ENCODE data around the gene PLAGL2. TPM values are rescaled to one million over a fixed set of nuclear protein-coding genes. Genes with fewer than 3 reads are reported as not detected.

The PLAGL2 gene
- total and polyA plus RNA-seq, 4 donors = 1.3 to 7.2 (median 1.6) TPM

DNA sequence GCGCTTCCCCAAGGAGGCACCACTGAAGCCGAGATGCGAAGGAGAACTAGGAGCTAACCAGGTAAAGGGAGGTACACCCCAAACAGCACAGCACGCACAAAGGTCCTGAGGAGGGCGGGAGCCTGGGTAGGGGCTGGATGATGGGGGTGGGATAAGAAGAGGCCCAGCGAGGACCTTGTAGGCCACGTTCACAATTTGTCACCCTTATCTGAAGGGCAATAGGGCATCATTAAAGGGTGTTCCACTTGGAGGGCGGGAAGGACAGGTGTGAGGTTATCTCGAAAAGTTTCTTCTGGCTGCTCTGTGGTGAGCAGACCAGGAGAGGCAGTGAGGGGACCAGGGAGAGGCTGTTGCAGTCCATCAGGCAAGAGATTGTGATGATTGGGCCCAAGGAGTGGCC, 25.7 kb upstream of the PLAGL2 start:
- no peak overlapping the region for H3K4me3 ChIP-seq (ENCODE audit: low read depth in 1 of 3, low read length in 3 of 3)
- no peaks in the 10 kb centered on the region for H3K27me3 ChIP-seq (ENCODE audit: control insufficient read depth in 4 of 4, insufficient read depth in 4 of 4, low read length in 3 of 4)
- H3K9me3 ChIP-seq (ENCODE audit: control insufficient read depth in 4 of 4, low read length in 3 of 4) = no peaks in the 10 kb centered on the region
- no peak for DNase-seq (ENCODE audit: low spot score)
- H3K9ac ChIP-seq (ENCODE audit: low read depth in 1 of 2, low read length in 2 of 2) = no peak overlapping the region
- no peak overlapping the region for H3K27ac ChIP-seq (ENCODE audit: low read depth in 1 of 2, low read length in 2 of 2)
- H3K36me3 ChIP-seq (ENCODE audit: control insufficient read depth in 4 of 4, insufficient read depth in 3 of 4, low read depth in 1 of 4, low read length in 3 of 4) = peaks cover 4 to 41% (median 38%) of the 10 kb centered on the region in 4 donors
- 92% methylated on average over 9 of the region's 9 CpGs for WGBS
- TF ChIP-seq JUND (IDR thresholded peaks at IDR 0.05) = no peak
- TF ChIP-seq, protein P1, sequence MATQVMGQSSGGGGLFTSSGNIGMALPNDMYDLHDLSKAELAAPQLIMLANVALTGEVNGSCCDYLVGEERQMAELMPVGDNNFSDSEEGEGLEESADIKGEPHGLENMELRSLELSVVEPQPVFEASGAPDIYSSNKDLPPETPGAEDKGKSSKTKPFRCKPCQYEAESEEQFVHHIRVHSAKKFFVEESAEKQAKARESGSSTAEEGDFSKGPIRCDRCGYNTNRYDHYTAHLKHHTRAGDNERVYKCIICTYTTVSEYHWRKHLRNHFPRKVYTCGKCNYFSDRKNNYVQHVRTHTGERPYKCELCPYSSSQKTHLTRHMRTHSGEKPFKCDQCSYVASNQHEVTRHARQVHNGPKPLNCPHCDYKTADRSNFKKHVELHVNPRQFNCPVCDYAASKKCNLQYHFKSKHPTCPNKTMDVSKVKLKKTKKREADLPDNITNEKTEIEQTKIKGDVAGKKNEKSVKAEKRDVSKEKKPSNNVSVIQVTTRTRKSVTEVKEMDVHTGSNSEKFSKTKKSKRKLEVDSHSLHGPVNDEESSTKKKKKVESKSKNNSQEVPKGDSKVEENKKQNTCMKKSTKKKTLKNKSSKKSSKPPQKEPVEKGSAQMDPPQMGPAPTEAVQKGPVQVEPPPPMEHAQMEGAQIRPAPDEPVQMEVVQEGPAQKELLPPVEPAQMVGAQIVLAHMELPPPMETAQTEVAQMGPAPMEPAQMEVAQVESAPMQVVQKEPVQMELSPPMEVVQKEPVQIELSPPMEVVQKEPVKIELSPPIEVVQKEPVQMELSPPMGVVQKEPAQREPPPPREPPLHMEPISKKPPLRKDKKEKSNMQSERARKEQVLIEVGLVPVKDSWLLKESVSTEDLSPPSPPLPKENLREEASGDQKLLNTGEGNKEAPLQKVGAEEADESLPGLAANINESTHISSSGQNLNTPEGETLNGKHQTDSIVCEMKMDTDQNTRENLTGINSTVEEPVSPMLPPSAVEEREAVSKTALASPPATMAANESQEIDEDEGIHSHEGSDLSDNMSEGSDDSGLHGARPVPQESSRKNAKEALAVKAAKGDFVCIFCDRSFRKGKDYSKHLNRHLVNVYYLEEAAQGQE (IDR thresholded peaks at IDR 0.05) = no peak
- no peak for TF ChIP-seq EGR1 (IDR thresholded peaks at IDR 0.05; ENCODE audit: low read depth in 2 of 2)
- no peak for TF ChIP-seq HNF4G (IDR thresholded peaks at IDR 0.05)
- TF ChIP-seq RAD21 (IDR thresholded peaks at IDR 0.05) = no peak
- TF ChIP-seq, protein P2, sequence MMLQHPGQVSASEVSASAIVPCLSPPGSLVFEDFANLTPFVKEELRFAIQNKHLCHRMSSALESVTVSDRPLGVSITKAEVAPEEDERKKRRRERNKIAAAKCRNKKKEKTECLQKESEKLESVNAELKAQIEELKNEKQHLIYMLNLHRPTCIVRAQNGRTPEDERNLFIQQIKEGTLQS (IDR thresholded peaks at IDR 0.05) = no peak
- TF ChIP-seq SP1 (IDR thresholded peaks at IDR 0.05) = no peak
- no peak for TF ChIP-seq TAF1 (conservative IDR thresholded peaks at IDR 0.05)
- no peak for TF ChIP-seq FOXA2 (IDR thresholded peaks at IDR 0.05)
- TF ChIP-seq YY1 (IDR thresholded peaks at IDR 0.05) = no peak
- TF ChIP-seq NR2F2 (IDR thresholded peaks at IDR 0.05) = no peak
- TF ChIP-seq GABPA (IDR thresholded peaks at IDR 0.05 in 1 of 2, conservative IDR thresholded peaks at IDR 0.05 in 1 of 2) = no peak
- TF ChIP-seq RXRA (IDR thresholded peaks at IDR 0.05) = no peak
- no peak for TF ChIP-seq HNF4A (conservative IDR thresholded peaks at IDR 0.05)
- TF ChIP-seq, protein P3, sequence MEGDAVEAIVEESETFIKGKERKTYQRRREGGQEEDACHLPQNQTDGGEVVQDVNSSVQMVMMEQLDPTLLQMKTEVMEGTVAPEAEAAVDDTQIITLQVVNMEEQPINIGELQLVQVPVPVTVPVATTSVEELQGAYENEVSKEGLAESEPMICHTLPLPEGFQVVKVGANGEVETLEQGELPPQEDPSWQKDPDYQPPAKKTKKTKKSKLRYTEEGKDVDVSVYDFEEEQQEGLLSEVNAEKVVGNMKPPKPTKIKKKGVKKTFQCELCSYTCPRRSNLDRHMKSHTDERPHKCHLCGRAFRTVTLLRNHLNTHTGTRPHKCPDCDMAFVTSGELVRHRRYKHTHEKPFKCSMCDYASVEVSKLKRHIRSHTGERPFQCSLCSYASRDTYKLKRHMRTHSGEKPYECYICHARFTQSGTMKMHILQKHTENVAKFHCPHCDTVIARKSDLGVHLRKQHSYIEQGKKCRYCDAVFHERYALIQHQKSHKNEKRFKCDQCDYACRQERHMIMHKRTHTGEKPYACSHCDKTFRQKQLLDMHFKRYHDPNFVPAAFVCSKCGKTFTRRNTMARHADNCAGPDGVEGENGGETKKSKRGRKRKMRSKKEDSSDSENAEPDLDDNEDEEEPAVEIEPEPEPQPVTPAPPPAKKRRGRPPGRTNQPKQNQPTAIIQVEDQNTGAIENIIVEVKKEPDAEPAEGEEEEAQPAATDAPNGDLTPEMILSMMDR (IDR thresholded peaks at IDR 0.05; ENCODE audit: low read depth, low read length, missing input control) = no peak
- no peak for TF ChIP-seq FOXA1 (IDR thresholded peaks at IDR 0.05)
- H3K4me1 ChIP-seq (ENCODE audit: control insufficient read depth in 4 of 4, insufficient read depth in 4 of 4, low read length in 3 of 4) = peaks cover 9 to 42% (median 33%) of the 10 kb centered on the region in 4 donors

DNA sequence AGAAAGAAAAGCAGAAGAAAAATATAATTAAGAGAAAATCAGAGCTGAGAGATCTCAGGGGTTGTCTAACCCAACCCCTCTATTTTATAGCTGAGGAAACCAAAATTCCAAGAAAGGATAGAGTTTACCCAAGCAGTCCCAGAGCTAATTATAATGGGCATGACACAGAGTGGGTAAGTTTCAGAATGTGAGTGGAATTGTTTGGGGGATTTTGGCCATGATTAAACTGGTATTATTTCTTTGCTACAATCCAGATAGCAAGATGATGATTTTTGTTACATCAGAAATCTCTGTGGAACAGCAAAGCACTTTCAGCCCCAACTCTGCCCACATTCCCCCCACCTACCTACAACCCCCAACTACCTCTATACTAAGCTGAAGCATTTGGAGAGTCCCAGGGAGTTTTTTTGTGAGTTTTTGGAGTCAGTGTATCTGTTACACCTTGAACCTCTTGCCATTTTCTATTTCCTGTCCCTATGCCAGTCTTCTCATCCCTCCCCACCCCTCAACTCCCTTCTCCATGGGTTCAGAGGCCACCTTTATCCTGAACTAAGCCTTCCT, 24.9 kb upstream of the PLAGL2 start:
- Histone ChIP-seq H3K4me3 (ENCODE audit: low read depth in 1 of 3, low read length in 3 of 3) (no peak overlapping the region), H3K4me1 (ENCODE audit: control insufficient read depth in 4 of 4, insufficient read depth in 4 of 4, low read length in 3 of 4) (peaks cover 11 to 51% (median 39%) of the 10 kb centered on the region in 4 donors), H3K27ac (ENCODE audit: low read depth in 1 of 2, low read length in 2 of 2) (peak overlapping the region in 1 of 2 donors; percentile 22), H3K27me3 (ENCODE audit: control insufficient read depth in 4 of 4, insufficient read depth in 4 of 4, low read length in 3 of 4) (no peaks in the 10 kb centered on the region), H3K9me3 (ENCODE audit: control insufficient read depth in 4 of 4, low read length in 3 of 4) (no peaks in the 10 kb centered on the region), H3K9ac (ENCODE audit: low read depth in 1 of 2, low read length in 2 of 2) (no peak overlapping the region), H3K36me3 (ENCODE audit: control insufficient read depth in 4 of 4, insufficient read depth in 3 of 4, low read depth in 1 of 4, low read length in 3 of 4) (peaks cover 4 to 41% (median 39%) of the 10 kb centered on the region in 4 donors)
- DNase-seq (ENCODE audit: low spot score) = no peak
- TF ChIP-seq EGR1 (IDR thresholded peaks at IDR 0.05; ENCODE audit: low read depth in 2 of 2) (no peak), HNF4G (IDR thresholded peaks at IDR 0.05) (no peak), HNF4A (conservative IDR thresholded peaks at IDR 0.05) (no peak), SP1 (IDR thresholded peaks at IDR 0.05) (no peak), RXRA (IDR thresholded peaks at IDR 0.05) (no peak)
